Stimulated activated CD4-positive, alpha-beta T cell treated with anti-CD3 and anti-CD28 coated beads, Interleukin-4, amount 100 ng/mL, for 24 hours (primary cell): ENCODE data around the gene JPT1.
"Not testable (repeated sequence)": the region's sequence is repeated elsewhere in the genome, so short reads cannot be mapped to it uniquely, and the experiment has no call there.

ENCODE experiments used
- DNase-seq: peaks from one replicate; pipeline ENCODE4 v3.0.0-alpha.2; 2020

JPT1 gene

GRCh38 chr17:75129576-75129975 is 24.7 kb downstream of the JPT1 start:
- no peak for DNase-seq

GRCh38 chr17:75128694-75129505 is 25.4 kb downstream of the JPT1 start:
- no peak for DNase-seq

- not testable (repeated sequence) for DNase-seq
Measured at GRCh38 chr17:75127936-75128335, 26.4 kb downstream of the JPT1 start.

- DNase-seq = no peak
Measured at GRCh38 chr17:75126954-75127353, 27.4 kb downstream of the JPT1 start.

- DNase-seq = no peak
Measured at GRCh38 chr17:75125984-75126383, 28.3 kb downstream of the JPT1 start.

GRCh38 chr17:75124819-75125162 is 29.5 kb downstream of the JPT1 start:
- no peak for DNase-seq

GRCh38 chr17:75124041-75124818 is 30.1 kb downstream of the JPT1 start:
- DNase-seq = peak; percentile 67

- DNase-seq = no peak
Measured at GRCh38 chr17:75118307-75118706, 36.0 kb downstream of the JPT1 start.

- DNase-seq = no peak
Measured at GRCh38 chr17:75116737-75117136, 37.6 kb downstream of the JPT1 start.

- DNase-seq = no peak
Measured at GRCh38 chr17:75115555-75115954, 38.8 kb downstream of the JPT1 start.

- no peak for DNase-seq
Measured at GRCh38 chr17:75114552-75115314, 39.6 kb downstream of the JPT1 start.

- DNase-seq = peak; percentile 94
Measured at GRCh38 chr17:75113798-75114551, 40.3 kb downstream of the JPT1 start.

- no peak for DNase-seq
Measured at GRCh38 chr17:75111777-75112335, 42.5 kb downstream of the JPT1 start.

- DNase-seq = no peak
Measured at GRCh38 chr17:75110234-75110937, 43.9 kb downstream of the JPT1 start.

GRCh38 chr17:75109407-75110233 is 44.7 kb downstream of the JPT1 start, which contains the start of gene ARMC7:
Gene ARMC7, plus strand, starts transcription at chr17:75109969. Its CDS starts 320 bp downstream, at chr17:75110289.
- peak; percentile 93 for DNase-seq

GRCh38 chr17:75109046-75109406 is 45.3 kb downstream of the JPT1 start:
- no peak for DNase-seq

- DNase-seq = no peak
Measured at GRCh38 chr17:75108193-75108592, 46.1 kb downstream of the JPT1 start.

GRCh38 chr17:75105126-75106080 is 48.9 kb downstream of the JPT1 start:
- peak; percentile 36 for DNase-seq
